T47D (cell line): ENCODE data around the gene GET4.

ENCODE experiments used
- DNase-seq, 2 experiments: peaks; one replicate each; pipeline versions ENCODE4 v3.0.0 to v3.0.0-alpha.2; 2011 to 2012; ENCODE audit warnings: low read depth in 1 of 2, low spot score in 1 of 2
- JUND ChIP-seq: IDR thresholded peaks from 2 replicates; pipeline ENCODE4 v1.6.1; 2012; ENCODE audit warnings: low read depth
- in situ Hi-C: cut with HindIII; loops from 2 replicates; pipeline ENCODE4 v1.10.0; 2016; ENCODE audit warnings: low sequenced_read_pairs, low pct_unique_long_range_greater_than_20kb

The GET4 gene

GRCh38 chr7:877312-878232 lies 1.2 kb downstream of the GET4 start:
- DNase-seq: peak; percentile 53 to 87
- TF ChIP-seq JUND: no peak
- in situ Hi-C loops: no loop called here

DNA sequence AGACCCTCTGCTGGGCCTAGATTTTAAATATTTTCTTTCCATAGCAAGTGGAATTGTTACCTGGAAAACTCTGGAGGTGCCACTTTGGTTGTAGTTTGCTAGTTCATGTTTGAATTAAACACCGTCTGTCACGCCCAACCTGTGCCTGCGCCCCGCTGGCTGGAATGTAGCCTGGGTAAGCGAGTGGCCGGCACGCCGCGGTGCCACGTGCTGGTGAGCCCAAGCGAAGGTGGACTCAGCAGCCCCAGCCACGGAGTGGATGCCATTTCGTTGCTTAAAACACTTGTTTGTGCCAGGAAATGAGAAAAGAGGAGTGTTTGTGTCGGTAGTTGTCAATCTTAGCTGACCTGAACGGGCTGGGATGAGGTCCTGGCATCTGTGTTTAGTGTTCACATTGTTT lies 2.7 kb downstream of the GET4 start:
- TF ChIP-seq JUND: no peak
- in situ Hi-C loops: no loop called here
- no peak for DNase-seq

- no peak for TF ChIP-seq JUND
- DNase-seq: no peak
- in situ Hi-C loops: no loop called here
Observed at GRCh38 chr7:879706-880105, 3.4 kb downstream of the GET4 start.

DNA sequence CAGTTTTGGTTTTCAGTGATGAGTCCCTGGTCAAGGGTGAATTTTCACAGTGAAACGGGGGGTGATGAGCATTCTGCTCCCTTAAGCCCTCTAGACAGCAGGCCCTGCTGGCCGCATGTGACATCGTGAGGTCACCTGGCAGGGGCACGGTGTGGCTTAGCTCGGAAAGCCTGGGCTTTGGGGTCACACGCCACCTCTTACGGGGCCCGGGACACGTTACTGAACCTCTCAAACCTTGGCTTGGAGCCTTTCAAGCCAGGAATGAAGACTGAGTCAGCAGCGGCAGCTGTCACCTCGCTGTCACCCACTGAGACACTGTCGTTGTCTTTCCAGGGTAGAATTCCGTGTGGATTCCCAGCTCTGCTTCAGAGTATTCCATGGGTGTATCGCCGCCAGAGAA lies 4.1 kb downstream of the GET4 start:
- DNase-seq: no peak
- TF ChIP-seq JUND: no peak
- in situ Hi-C loops: no loop called here

DNA sequence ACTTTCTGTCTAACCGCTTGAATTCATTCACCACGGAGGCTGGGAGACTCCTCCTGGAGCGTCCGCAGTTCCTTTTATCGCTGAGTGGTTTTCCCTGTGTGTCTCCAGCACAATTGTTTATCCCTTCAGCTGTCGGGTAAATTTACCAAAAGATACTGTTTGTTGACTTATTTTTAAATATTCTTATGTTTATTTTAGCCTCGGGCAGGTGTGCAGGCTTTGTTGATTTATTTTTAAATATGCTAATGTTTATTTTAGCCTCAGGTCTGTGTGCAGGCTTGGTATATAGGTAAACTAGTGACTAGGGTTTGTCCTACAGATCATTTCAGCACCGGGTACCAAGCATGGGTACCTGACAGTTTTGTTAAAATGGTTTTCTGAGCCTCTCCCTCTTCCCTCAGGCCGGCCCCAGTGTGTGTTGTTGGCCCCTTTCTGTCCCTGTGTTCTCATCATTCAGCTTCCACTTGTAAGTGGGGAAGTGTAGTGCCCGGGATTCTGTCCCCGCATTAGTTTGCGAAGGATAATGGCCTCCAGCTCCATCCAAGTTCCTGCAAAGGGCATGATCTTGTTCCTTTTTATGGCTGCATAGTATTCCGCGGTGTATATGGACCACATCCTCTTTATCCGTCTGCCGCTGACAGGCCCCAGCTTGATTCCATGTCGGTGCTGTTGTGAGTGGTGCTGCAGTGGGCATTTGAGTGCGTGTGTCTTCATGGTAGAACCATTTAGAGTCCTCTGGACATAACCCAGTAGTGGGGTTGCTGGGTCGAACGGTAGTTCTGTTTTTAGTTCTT lies 5.3 kb downstream of the GET4 start:
- peak; percentile 82 to 98 for DNase-seq
- TF ChIP-seq JUND: no peak; the same call in 1 of the 2 replicates
- in situ Hi-C loops: no loop called here

- in situ Hi-C loops: no loop called here
- peak in 1 of 2 experiments; percentile 80 for DNase-seq
- TF ChIP-seq JUND: no peak
Observed at GRCh38 chr7:882336-883035, 6.1 kb downstream of the GET4 start.

- TF ChIP-seq JUND: no peak
- in situ Hi-C loops: no loop called here
- DNase-seq: no peak
Observed at GRCh38 chr7:883055-884021, 7.0 kb downstream of the GET4 start.

DNA sequence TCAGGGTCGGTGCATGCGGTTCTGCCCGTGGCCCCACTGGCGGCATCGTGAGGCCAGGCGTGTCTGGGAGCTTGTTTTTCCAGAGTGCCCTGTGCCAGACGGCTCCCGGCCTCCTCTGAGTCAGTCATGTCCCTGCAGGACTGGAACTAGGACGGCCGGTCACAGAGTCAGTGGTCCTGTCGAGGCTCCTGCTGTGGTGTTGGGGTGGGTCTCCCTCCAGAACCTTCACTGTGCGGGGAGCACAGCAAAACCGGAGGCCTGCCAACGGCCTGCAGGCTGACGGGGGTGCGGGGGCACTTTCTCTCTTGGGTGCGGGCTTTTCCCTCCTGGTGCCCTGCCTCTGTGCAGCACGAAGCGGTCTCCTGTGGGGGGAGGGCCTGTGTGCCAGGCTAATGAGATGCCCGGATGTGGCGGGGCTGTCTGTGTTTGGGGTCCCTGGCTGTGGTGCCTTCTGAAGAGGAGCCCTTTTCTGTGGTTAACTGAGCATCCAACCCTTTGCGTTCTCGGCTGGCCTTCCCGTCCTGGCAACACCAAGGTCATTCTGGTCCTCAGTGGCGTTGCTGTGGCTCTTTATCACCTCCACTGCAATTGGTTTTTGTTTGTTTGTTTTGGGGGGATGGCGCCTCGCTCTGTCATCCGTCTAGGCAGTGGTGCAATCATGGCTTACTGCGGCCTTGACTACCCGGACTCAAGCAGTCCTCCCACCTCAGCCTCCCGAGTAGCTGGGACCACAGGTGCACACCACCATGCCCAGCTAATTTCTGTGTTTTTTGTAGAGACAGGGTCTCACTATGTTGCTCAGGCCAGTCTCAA lies 8.0 kb downstream of the GET4 start:
- TF ChIP-seq JUND: no peak
- in situ Hi-C loops: no loop called here
- peak in 1 of 2 experiments; percentile 46 for DNase-seq

GRCh38 chr7:885261-885892 lies 9.0 kb downstream of the GET4 start:
- no peak for DNase-seq
- in situ Hi-C loops: no loop called here
- no peak for TF ChIP-seq JUND

GRCh38 chr7:885893-886625 lies 9.7 kb downstream of the GET4 start:
- no peak for DNase-seq
- TF ChIP-seq JUND: no peak
- in situ Hi-C loops: no loop called here
